ENCODE results near the gene LIPN.
"Not testable (repeated sequence)": the region's sequence is repeated elsewhere in the genome, so short reads cannot be mapped to it uniquely, and the experiment has no call there.

LIPN gene, protein sequence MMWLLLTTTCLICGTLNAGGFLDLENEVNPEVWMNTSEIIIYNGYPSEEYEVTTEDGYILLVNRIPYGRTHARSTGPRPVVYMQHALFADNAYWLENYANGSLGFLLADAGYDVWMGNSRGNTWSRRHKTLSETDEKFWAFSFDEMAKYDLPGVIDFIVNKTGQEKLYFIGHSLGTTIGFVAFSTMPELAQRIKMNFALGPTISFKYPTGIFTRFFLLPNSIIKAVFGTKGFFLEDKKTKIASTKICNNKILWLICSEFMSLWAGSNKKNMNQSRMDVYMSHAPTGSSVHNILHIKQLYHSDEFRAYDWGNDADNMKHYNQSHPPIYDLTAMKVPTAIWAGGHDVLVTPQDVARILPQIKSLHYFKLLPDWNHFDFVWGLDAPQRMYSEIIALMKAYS

GRCh38 chr10:88759366-88760101, at the start of gene LIPN:
TSS of gene LIPN (plus strand) at chr10:88760020. CDS start at chr10:88761406, 1,386 bp downstream.
- DNase-seq, result no peak

GRCh38 chr10:88715517-88715916, 44.3 kb upstream of the LIPN start:
- no peak for DNase-seq

DNA sequence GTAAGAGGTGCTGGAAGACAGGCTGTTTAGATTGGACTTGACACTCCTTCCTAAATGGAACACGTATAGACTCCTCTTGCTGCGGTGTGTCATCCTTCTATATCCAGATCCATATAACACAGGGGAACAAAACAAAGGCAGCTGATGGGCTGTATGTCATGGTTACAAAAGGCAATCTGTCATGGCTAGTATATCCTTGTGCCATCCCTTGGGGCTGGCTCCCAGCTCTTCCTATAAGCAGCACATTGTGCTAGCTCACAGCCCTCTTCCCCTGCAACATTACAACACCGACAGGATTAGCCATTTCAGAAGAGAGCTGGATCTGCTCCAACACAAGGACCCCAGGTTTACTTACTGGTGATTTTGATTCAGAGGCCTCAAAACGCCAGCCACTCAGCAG, 38.4 kb upstream of the LIPN start:
- DNase-seq, result no peak

DNA sequence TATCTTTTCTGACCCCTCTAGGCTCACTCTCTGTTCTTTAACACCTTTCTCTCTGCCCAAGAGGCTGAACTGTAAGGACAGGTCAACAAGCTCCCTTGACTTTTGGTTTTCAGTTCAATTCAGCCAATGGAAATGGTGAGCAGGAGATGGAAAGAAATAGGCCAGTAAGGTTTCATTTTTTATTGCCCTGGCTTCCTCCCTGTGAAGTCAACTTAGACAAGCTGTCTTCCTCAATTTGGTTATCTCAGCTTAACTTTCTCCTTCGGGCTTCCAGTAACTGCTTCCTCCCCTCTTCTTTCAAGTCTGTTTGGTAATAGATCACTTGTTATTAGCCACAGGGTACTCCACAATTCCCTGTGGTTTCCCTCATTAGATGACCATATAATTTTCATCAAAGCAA, 34.0 kb upstream of the LIPN start:
- DNase-seq, result no peak

GRCh38 chr10:88728107-88728763, 31.6 kb upstream of the LIPN start:
- DNase-seq, result no peak

DNA sequence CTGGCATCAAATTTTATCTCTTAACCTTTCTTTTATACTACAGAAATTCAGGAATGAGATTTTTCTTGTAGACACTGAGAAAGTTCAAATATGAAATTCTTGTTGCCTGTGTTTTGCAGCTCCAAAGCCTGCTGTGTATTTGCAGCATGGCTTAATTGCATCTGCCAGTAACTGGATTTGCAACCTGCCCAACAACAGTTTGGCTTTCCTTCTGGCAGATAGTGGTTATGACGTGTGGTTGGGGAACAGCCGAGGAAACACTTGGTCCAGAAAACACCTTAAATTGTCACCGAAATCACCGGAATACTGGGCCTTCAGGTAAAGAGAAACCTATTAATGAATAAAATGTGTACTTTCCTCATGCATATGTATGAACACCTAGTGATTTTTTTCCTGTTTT, 29.0 kb upstream of the LIPN start:
- no peak for DNase-seq

GRCh38 chr10:88731296-88731695, 28.5 kb upstream of the LIPN start:
- no peak for DNase-seq

GRCh38 chr10:88733215-88733614, 26.6 kb upstream of the LIPN start:
- DNase-seq, result no peak

GRCh38 chr10:88735661-88736060, 24.2 kb upstream of the LIPN start:
- no peak for DNase-seq

DNA sequence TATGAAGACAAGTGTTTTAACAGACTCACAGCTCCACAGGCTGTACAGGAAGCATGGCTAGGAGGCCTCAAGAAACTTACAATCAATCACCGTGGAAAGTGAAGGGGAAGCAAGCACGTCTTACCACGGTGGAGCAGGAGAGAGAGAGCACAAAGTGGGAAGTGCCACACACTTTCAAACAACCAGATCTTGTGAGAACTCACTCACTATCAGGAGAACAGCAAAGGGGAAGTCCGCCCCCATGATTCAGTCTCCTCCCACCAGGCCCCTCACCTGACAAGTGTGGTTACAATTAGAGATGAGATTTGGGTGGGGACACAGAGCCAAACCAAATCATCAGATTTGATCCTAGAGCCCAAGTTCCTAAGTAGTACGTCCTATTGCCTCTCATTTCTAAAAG, 17.9 kb upstream of the LIPN start:
- not testable (repeated sequence) for DNase-seq

GRCh38 chr10:88742448-88742847, 17.4 kb upstream of the LIPN start:
- DNase-seq, result no peak

- no peak for DNase-seq
Measured at GRCh38 chr10:88744002-88744401, 15.8 kb upstream of the LIPN start.

- no peak for DNase-seq
Measured at GRCh38 chr10:88745633-88746032, 14.2 kb upstream of the LIPN start.

DNA sequence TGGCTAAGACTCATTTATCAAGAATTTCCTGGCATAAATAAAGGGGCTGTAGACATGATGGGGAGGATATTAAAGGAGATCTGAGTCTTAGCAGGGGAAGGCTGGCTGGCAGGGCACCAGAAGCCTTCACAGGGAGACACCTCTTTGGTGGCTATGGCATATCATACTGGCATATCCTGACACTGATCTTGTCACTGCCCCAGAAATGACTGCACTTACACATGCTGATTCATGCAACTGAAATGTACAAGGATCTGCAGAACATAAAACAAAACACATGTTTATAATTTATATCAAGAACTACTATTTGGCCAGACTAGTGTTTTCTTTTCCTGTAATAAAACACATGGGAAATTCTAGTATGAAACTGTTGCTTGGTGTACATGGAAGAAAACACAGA, 5.5 kb upstream of the LIPN start:
- DNase-seq, result no peak

- DNase-seq, result no peak
Measured at GRCh38 chr10:88755753-88756152, 4.1 kb upstream of the LIPN start.

DNA sequence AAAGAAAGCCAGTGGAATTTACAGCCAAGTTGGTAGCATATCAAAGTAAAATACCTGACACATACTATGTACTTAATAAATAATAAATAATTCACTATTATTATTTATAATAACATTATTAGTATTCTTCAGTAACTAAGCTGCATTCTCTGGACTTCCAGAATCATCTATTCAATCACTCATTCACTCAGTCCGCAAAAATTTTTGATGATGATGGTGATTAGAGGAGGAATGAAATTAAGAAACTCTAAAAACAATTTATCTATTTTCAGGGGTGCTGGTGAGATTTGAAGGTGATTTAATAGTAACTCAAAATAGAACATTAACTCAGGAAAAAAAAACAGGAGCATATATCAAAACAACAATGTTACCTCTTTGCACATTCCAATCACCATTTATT, 3.2 kb upstream of the LIPN start:
- DNase-seq, result no peak

- no peak for DNase-seq
Measured at GRCh38 chr10:88762906-88763305, 3.1 kb downstream of the LIPN start.

DNA sequence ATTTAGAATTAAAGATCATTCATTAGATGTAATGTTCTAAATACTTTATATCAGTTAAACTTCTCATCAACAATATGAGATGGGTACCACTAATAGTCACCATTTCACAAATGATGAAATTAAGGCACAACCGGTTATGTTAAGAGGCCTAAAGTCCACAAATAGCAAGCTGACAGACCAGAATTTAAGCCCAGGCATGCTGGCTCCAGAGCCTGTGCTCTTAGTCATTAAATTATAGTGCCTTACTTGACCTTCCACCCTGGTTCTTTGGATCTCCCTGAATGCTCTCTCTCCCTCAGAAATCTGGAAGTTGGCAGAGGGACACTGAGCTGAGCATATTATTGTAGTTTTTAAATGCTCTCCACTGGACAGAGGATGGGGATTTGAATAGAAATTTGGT, 3.6 kb downstream of the LIPN start:
- no peak for DNase-seq

DNA sequence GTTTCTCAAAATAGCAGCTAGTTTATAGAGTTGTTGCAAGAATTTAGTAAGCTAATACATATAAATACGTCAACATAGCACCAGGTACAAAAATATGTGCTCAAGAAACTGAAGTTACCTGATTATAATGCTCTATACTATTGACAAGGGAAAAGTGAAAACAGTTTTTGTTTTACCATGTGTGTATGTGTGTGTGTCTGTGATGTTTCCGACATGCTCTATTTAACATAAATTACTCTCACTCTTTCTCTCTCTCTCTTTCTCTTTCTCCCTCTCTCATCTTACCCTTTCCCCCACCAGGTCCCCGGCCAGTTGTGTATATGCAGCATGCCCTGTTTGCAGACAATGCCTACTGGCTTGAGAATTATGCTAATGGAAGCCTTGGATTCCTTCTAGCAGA, 4.3 kb downstream of the LIPN start:
- DNase-seq, result no peak

- DNase-seq, result no peak
Measured at GRCh38 chr10:88765816-88766215, 6.0 kb downstream of the LIPN start.

- DNase-seq, result no peak
Measured at GRCh38 chr10:88769384-88769783, 9.6 kb downstream of the LIPN start.

- no peak for DNase-seq
Measured at GRCh38 chr10:88781206-88781605, 21.4 kb downstream of the LIPN start.

GRCh38 chr10:88782222-88782621, 22.4 kb downstream of the LIPN start:
- no peak for DNase-seq

DNA sequence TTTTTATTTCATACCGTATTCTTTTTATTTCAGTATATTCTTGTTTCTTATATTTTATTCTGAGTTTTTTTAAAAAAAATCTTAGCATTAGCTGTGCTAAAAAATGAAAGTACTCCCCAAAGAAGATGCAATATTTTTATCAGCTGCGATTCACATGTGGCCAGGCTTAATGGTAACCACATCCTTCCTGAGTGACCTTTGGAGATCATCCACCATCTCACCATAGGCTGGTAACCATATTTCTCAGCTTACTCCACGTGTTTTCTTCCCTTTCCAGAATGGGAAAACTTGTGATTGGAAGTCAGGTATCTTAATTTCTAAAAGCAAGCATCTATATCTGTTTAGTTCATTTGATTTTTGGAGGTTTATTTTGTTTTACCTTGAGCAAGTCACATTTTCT, 23.9 kb downstream of the LIPN start:
- DNase-seq, result no peak
